NCI-H2029 treated with DMSO at 0.1 percent for 48 hours (cell line): ENCODE results near the gene MLLT1.
"Not testable (repeated sequence)": the region's sequence is repeated elsewhere in the genome, so short reads cannot be mapped to it uniquely, and the experiment has no call there.

ENCODE experiments used
- DNase-seq: peaks from one replicate; lab custom pipeline; 2025; lab: John Stamatoyannopoulos, UW

Gene MLLT1

DNA sequence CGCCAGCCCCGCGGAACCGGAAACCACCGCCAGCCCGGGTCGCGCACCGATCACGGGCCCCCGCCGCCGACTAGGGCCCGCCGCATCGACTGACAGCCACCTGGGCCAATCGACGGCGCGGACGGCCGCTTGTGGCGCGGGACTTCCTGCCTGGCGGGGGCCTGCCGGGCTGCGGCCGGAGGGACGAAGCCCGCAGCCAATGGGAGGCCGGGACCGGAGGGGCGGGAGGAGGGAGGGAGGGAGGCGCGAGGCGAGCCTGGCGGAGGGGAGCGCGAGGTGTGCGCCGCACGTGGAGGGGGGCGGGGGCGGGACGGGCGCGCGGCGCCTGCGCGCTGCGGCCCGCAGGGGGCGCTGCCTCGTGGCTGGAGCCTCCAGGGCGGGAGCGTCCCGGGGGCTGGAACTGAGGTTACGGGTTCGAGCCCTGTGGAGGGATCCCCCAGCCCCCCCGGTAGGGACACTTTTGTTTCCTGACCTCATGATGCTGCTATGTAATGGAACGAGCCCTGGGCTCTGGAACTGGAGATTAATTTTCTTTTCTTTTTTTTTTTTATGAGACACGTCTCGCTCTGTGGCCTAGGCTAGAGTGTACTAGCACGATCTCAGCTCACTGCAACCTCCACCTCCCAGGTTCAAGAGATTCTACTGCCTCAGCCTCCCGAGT is at the start of gene MLLT1:
Gene MLLT1 (minus strand): TSS at position 45 of the 661 bp plus-strand sequence. CDS start 191 bp downstream, outside the sequence.
- DNase-seq: peak; percentile 55

GRCh38 chr19:6326815-6327214 is 47.0 kb upstream of the MLLT1 start:
- DNase-seq: no peak

DNA sequence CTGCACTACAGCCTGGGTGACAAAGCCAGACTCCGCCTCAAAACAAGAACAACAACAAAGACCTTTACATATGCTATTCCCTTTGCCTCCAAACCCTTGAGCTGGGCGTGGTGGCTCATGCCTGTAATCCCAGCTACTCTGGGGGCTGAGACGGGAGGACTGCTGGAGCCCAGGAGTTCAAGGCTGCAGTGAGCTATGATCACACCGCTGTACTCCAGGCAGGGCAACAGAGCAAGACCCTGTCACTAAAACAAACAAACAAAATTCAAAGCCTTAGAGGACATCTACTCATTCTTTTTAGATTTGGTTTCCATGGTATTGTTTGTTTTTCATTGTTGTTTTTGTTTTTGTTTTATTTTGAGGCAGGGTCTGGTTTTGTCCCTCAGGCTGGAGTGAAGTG is 45.8 kb upstream of the MLLT1 start:
- DNase-seq: no peak

DNA sequence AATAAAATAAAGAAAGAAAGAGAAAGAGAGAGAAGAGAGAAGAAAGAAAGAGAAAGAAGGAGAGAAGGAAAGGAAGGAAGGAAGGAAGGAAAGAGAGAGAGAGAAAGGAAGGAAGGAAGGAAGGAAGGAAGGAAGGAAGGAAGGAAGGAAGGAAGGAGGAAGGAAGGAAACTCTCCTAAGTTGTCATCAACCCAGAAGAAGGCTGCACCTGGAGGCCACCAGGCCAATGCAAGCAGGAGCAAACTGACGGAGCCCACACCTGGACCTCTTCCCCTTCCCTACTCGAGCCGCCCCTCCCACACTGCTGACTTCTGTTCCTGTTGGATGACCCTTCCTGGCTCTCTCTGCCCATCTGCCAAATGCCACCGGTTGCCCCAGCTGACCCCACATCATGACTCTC is 45.0 kb upstream of the MLLT1 start:
- DNase-seq: no peak

DNA sequence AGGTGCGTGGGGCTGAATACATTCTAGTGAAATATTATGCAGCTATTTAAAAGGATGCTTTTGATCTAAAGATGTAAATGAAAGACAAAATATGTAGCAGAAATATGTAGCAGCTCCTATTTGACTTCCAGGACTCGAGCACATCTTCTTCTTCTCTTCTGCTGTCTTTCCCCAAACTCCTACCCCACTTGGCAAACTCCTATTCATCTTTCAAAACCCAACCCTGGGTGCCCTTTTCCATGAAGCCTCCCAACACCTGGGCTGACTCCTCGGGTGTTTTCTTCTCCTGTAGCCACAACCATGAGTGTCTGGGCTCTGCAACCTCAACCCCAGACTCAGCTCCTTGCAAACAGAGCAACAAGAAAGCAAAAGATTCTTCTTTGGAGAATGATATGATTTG is 42.5 kb upstream of the MLLT1 start:
- no peak for DNase-seq

DNA sequence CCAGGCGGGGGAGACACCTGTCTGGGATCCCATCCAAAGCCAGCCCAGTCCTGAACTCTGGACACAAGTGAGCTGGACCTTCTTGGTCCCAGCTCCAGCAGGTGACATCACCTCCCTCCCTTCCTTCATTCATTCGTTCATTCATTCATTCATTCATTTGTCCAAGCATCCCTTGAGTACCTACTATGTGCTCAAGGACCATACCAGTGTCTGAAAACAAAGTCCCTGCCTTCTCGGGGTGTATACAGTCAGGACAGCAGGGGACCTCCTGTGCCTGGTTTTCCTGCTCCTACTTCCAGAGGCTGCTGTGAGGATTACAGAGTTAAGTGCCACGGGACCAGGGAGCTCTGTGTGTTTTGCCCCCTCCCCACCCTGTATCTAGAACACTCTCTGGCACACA is 39.6 kb upstream of the MLLT1 start:
- no peak for DNase-seq

GRCh38 chr19:6318772-6319171 is 39.0 kb upstream of the MLLT1 start:
- no peak for DNase-seq

DNA sequence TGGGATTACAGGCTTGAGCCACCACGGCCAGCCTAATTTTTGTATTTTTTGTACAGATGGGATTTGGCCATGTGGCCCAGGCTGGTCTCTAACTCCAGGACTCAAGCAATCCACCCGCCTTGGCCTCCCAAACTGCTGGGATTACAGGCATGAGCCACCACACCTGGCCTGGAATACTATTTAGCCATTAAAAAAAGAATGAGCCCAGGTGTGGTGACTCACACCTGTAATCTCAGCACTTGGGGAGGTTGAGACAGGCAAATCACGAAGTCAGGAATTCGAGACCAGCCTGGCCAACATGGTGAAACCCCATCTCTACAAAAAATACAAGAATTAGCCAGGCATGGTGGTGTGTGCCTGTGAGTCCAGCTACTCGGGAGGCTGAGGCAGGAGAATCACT is 35.9 kb upstream of the MLLT1 start:
- not testable (repeated sequence) for DNase-seq

DNA sequence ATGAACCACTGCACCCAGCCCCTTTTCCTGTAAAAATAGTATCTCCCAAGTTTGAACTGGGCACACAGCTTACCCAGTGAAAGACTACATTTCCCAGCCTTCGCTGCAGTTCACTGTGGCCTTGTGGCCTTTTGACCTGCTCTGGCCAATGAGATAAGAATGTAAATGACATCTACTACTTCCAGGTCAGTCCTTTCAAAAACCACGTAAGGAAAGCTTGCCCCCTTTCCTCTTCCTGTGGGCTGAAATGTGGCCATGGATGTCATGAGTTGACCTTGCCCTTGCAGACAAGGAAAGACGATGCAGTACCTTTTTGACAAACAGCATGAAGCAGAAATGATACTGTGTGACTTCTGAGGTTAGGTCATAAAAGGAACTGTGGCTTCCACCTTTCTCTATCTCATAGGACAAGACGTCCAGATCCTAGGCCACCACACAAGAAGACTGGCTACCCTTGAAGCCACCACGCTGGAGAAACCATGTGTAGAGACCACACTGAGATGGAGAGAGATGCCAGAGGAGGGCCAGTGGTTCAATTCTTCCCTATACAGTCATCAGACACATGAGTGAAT is 33.7 kb upstream of the MLLT1 start:
- no peak for DNase-seq

GRCh38 chr19:6312018-6312417 is 32.2 kb upstream of the MLLT1 start:
- no peak for DNase-seq

GRCh38 chr19:6298413-6298812 is 18.6 kb upstream of the MLLT1 start:
- DNase-seq: no peak

DNA sequence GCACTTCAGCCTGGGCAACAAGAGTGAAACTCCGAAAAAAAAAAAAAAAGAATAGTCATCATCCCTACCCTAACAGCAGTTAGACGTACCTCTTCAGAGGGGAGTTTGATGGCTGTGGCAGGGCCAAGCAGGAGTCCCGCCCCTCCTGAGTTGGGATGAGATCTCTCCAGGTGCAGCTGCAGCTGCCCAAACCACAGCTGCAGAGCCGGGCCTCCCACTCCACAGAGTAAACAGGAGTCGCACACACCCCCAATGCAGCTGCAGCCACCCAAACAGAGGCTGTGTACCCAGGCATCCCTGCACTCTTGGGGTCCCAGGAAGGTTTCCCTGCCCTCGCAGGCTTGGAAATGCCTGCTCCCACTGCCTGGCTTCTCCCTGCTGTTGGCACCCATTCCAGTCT is 17.4 kb upstream of the MLLT1 start:
- DNase-seq: no peak

- DNase-seq: no peak
Measured at GRCh38 chr19:6292006-6292405, 12.2 kb upstream of the MLLT1 start.

- DNase-seq: no peak
Measured at GRCh38 chr19:6288737-6289136, 9.0 kb upstream of the MLLT1 start.

GRCh38 chr19:6287269-6287885 is 7.6 kb upstream of the MLLT1 start:
- DNase-seq: no peak

- DNase-seq: no peak
Measured at GRCh38 chr19:6286676-6287075, 6.9 kb upstream of the MLLT1 start.

- not testable (repeated sequence) for DNase-seq
Measured at GRCh38 chr19:6282393-6282792, 2.6 kb upstream of the MLLT1 start.

- no peak for DNase-seq
Measured at GRCh38 chr19:6279620-6279930, 200 bp downstream of the MLLT1 start.

- no peak for DNase-seq
Measured at GRCh38 chr19:6278740-6279619, 795 bp downstream of the MLLT1 start.

GRCh38 chr19:6278051-6278450 is 1.7 kb downstream of the MLLT1 start:
- DNase-seq: no peak

GRCh38 chr19:6276447-6276846 is 3.3 kb downstream of the MLLT1 start:
- no peak for DNase-seq

DNA sequence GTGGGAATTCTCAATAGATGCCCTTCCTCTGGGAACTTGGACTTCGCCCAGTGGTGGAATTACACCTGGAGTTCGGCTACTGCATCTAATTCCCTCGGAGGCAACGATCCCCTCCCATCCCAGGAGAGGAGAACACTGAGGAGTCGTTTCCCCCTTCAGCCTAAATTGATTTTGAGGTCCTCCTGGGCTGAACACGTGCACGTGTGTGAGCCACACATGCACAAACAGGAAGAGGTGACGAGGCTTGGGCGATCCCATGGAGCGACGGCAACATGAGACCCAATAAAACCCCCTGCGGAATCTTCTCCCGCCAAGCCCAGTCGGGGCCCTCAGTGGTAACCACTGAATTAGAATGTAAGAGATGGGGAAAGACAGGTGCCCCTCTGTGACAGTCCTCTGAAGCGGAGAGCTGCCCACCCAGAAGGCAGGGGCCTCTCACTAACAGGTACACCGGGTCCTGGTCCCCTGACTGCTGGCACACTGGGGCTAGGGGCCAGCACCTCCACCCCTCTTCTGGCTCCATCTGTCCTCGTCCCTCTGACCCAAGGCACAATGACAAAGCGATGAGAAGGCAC is 4.5 kb downstream of the MLLT1 start:
- no peak for DNase-seq

GRCh38 chr19:6274756-6275155 is 5.0 kb downstream of the MLLT1 start:
- DNase-seq: no peak
